Measurements from ENCODE around the gene STIM1. TPM values are rescaled to one million over a fixed set of nuclear protein-coding genes. Genes with fewer than 3 reads are reported as not detected.

STIM1 gene
- total RNA-seq, 2 experiments from 2014 or later = 111 to 113 TPM

DNA sequence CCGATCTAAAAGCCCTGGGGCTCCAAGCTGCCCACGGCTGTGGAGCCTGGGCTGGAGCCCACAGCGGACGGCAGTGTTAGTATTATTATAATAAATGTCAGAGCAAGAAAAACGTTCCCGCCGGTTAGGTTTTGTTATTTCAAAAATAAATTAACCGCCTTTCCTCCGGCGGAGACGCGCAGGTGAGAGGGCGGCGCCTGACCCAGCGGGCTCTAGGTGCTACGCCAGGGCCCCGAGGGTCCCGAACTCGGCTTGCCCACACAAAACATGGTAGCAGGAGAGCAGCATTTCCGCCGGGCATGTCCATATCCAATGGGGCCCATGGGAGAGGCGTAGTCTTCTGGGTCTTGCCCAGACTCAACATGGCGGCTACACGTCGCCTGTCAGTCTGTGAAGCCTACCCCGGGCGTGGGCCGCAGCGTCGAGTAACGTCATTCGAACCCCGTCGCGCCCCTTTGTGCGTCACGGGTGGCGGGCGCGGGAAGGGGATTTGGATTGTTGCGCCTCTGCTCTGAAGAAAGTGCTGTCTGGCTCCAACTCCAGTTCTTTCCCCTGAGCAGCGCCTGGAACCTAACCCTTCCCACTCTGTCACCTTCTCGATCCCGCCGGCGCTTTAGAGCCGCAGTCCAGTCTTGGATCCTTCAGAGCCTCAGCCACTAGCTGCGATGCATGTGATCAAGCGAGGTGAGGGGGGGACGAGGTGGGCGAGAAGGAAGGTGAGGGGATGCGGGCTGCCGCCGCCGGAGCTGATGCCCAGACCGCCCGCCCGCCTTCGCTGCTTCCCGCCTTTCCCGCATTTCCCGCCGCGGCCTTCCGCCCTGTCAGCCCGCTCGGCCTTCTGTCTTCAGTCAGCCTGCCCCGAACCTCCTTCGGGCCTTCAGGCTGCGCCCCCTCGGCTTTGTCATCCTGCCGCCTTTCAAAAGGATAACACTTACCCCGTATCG lies 239.2 kb downstream of the STIM1 start, which contains the start of gene RRM1:
Gene RRM1 (plus strand): TSS at position 452 of the 944 bp plus-strand sequence. CDS start 214 bp downstream, at position 666.
- Mint-ChIP-seq H3K9me3 (no peaks in the 10 kb centered on the region), H3K4me1 (peaks cover 79% of the 10 kb centered on the region), H3K36me3 (ENCODE audit: low read depth) (peaks cover 70% of the 10 kb centered on the region), H3K27me3 (no peaks in the 10 kb centered on the region), H3K27ac (peak within 1 kb of the TSS; percentile 97), H3K4me3 (peak within 1 kb of the TSS; percentile 99)
- ChIA-PET POLR2A (interaction anchor here (0.6 to 6.5 kb wide), 17 partner anchors 9 to 258 kb away, joined by 3 to 79 read pairs (median 4); partner anchors contain the start of genes RHOG and STIM1), CTCF (interaction anchor here (0.8 to 4.2 kb wide), 6 partner anchors 11 to 258 kb away, joined by 3 to 19 read pairs (median 4); partner anchors contain the start of genes RHOG and STIM1)
- DNase-seq = peak; percentile 94

DNA sequence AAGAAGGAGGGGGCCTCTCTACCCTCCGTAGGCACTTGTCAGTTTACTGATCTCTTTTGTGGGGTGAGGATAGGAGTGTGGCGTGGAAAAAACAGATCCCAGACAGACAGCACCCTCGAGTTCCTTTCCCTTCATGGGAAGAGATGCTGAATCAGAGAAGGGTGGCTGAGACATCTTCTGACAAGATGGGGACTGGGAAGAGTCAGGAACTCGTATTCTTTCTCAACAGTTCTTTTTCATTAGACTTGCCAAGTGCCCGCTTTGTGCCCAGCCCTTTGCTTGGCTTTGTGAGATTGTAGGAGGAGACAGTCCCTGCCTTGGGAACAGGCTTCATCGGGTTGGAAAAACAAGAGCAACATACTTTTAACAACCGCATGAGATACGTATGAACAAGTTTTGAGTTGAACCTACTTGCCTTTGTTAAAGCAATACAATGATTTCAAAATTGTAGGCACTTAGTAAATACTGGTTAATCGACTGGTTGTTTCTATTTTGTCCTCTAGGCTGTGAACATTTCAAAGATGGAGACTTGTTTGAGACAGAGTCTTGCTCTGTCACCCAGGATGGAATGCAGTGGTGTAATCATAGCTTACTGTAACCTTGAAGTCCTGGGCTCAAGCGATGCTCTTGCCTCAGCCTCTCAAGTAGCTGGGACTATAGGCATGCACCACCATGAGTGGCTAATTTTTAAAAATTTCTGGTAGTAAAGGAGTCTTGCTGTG lies 240.2 kb downstream of the STIM1 start:
- peak overlapping the region; percentile 99 for H3K4me3 Mint-ChIP-seq
- peak overlapping the region; percentile 97 for H3K27ac Mint-ChIP-seq
- no peaks in the 10 kb centered on the region for H3K27me3 Mint-ChIP-seq
- H3K36me3 Mint-ChIP-seq (ENCODE audit: low read depth) = peaks cover 71% of the 10 kb centered on the region
- POLR2A ChIA-PET = interaction anchor here (0.6 to 6.5 kb wide), 16 partner anchors 9 to 259 kb away, joined by 3 to 79 read pairs (median 4); partner anchors contain the start of genes RHOG and STIM1
- DNase-seq = no peak
- peaks cover 78% of the 10 kb centered on the region for H3K4me1 Mint-ChIP-seq
- no peaks in the 10 kb centered on the region for H3K9me3 Mint-ChIP-seq
- CTCF ChIA-PET = interaction anchor here (0.8 to 4.2 kb wide), 6 partner anchors 9 to 259 kb away, joined by 3 to 19 read pairs (median 4); partner anchors contain the start of genes RHOG and STIM1

DNA sequence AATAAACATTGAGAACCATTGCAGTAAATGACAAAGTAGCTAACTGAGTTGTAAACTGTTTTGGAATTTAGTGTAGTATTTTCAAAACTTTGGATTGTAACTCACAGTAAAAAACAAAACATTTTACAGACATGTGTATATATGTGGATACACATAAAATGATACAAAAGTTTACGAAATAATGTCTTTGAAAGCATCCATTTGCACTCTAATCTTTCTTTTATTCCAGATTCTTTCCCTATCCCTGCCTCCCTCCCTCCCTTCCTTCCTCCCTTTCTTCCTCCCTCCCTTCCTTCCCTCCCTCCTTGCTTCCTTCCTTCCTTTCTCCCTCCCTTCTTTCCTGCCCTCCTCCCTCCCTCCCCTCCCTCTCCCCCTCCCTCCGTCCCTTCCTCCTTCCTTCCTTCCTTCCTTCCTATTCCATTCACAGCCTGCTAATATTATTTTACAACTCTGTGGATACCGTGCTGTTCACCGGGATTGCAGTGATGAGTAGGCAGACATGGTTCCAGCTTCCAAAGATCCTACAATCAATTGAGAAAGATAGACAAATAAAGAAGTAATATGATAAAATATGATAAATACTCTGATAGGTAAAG lies 242.7 kb downstream of the STIM1 start:
- no peak for DNase-seq
- CTCF ChIA-PET = interaction anchor here (0.6 to 4.2 kb wide), 5 partner anchors 12 to 306 kb away, joined by 4 to 19 read pairs (median 7); partner anchors contain the start of gene STIM1
- H3K4me3 Mint-ChIP-seq = no peak overlapping the region
- H3K27ac Mint-ChIP-seq = no peak overlapping the region
- H3K36me3 Mint-ChIP-seq (ENCODE audit: low read depth) = peaks cover 72% of the 10 kb centered on the region
- POLR2A ChIA-PET = interaction anchor here (1.2 to 5.2 kb wide), 5 partner anchors 12 to 257 kb away, joined by 3 to 26 read pairs (median 5); partner anchors contain the start of gene RHOG
- peaks cover 70% of the 10 kb centered on the region for H3K4me1 Mint-ChIP-seq
- H3K27me3 Mint-ChIP-seq = no peaks in the 10 kb centered on the region
- no peaks in the 10 kb centered on the region for H3K9me3 Mint-ChIP-seq

- DNase-seq = no peak
- POLR2A ChIA-PET = interaction anchor here (0.6 to 1.4 kb wide), 3 partner anchors 12 to 408 kb away, joined by 3 to 4 read pairs (median 3); partner anchors contain the start of gene STIM1
- no peaks in the 10 kb centered on the region for H3K27me3 Mint-ChIP-seq
- no peak overlapping the region for H3K27ac Mint-ChIP-seq
- CTCF ChIA-PET = no interaction called here
- peaks cover 77% of the 10 kb centered on the region for H3K36me3 Mint-ChIP-seq (ENCODE audit: low read depth)
- no peak overlapping the region for H3K4me3 Mint-ChIP-seq
- H3K4me1 Mint-ChIP-seq = peaks cover 56% of the 10 kb centered on the region
- H3K9me3 Mint-ChIP-seq = no peaks in the 10 kb centered on the region
These were observed 247.2 kb downstream of the STIM1 start for GRCh38 chr11:4102711-4103110.

DNA sequence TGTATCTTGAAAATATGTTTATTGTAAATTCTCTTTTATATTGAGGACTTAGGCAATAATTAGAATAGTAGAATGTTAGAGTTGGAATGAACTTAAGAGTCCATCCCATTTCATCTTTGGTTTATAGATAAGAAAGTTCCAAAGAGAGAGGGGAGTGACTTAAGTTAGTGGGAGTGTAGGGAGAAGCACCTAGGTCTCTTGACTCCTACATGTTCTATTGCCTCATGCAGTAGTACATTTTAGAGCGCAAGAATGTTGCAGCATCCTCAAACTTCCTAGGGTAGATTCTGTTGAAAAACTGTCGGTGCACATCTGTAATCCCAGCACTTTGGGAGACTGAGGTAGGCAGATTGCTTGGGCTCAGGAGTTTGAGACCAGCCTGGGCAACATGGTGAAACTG lies 247.8 kb downstream of the STIM1 start:
- POLR2A ChIA-PET = interaction anchor here (0.6 to 1.4 kb wide), 3 partner anchors 11 to 408 kb away, joined by 3 to 4 read pairs (median 3); partner anchors contain the start of gene STIM1
- CTCF ChIA-PET = no interaction called here
- Mint-ChIP-seq H3K9me3 (no peaks in the 10 kb centered on the region), H3K4me3 (no peak overlapping the region), H3K27ac (no peak overlapping the region), H3K27me3 (no peaks in the 10 kb centered on the region), H3K4me1 (peaks cover 52% of the 10 kb centered on the region), H3K36me3 (ENCODE audit: low read depth) (peaks cover 81% of the 10 kb centered on the region)
- DNase-seq = no peak

GRCh38 chr11:4105916-4106315 lies 250.5 kb downstream of the STIM1 start:
- no peaks in the 10 kb centered on the region for H3K9me3 Mint-ChIP-seq
- POLR2A ChIA-PET = interaction anchor here (2.0 kb wide), 1 partner anchor 10 kb away, joined by 13 read pairs; no protein-coding TSS in a partner anchor

GRCh38 chr11:4111834-4112233 lies 256.4 kb downstream of the STIM1 start:
- H3K9me3 Mint-ChIP-seq = no peaks in the 10 kb centered on the region
- H3K27ac Mint-ChIP-seq = no peak overlapping the region
- ChIA-PET CTCF (interaction anchor here (2.0 kb wide), 1 partner anchor 39 kb away, joined by 5 read pairs; no protein-coding TSS in a partner anchor), POLR2A (no interaction called here)
- H3K4me3 Mint-ChIP-seq = no peak overlapping the region
- peaks cover 7% of the 10 kb centered on the region for H3K4me1 Mint-ChIP-seq
- H3K27me3 Mint-ChIP-seq = no peaks in the 10 kb centered on the region
- H3K36me3 Mint-ChIP-seq (ENCODE audit: low read depth) = peaks cover 69% of the 10 kb centered on the region
- DNase-seq = no peak

More at GRCh38 chr11:4105916-4106315, 250.5 kb downstream of the STIM1 start:
- Mint-ChIP-seq H3K27ac (no peak overlapping the region), H3K4me3 (no peak overlapping the region), H3K27me3 (no peaks in the 10 kb centered on the region), H3K36me3 (ENCODE audit: low read depth) (peaks cover 71% of the 10 kb centered on the region), H3K4me1 (peaks cover 28% of the 10 kb centered on the region)
- CTCF ChIA-PET = interaction anchor here (0.6 to 1.0 kb wide), 2 partner anchors 257 to 265 kb away, joined by 3 to 5 read pairs; no protein-coding TSS in a partner anchor
- no peak for DNase-seq

DNA sequence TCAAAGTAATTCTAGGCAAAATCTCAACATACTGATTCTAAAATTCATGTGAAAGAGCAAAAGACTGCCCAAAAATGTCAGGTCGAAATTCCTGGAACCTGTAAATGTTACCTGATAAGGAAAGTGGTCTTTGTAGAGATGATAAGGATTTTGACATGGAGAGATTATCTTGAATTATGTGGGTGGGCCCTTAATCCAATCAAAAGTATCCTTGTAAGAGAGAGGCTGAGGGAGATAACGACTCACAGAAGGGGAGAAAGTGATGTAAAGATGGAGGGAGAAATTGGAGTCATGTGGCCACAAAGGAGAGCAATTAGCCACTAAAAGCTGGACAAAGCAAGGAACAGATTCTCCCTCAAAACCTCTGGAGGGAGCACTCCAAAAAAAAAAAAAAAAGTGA lies 259.7 kb downstream of the STIM1 start:
- Mint-ChIP-seq H3K27me3 (no peaks in the 10 kb centered on the region), H3K27ac (no peak overlapping the region), H3K4me3 (no peak overlapping the region), H3K4me1 (peaks cover 16% of the 10 kb centered on the region), H3K36me3 (ENCODE audit: low read depth) (peaks cover 67% of the 10 kb centered on the region), H3K9me3 (no peaks in the 10 kb centered on the region)
- POLR2A ChIA-PET = interaction anchor here (1.3 kb wide), 1 partner anchor 12 kb away, joined by 3 read pairs; no protein-coding TSS in a partner anchor
- no peak for DNase-seq
- CTCF ChIA-PET = no interaction called here

- CTCF ChIA-PET = interaction anchor here (0.7 to 1.4 kb wide), 2 partner anchors 263 to 367 kb away, joined by 4 read pairs; no protein-coding TSS in a partner anchor
- POLR2A ChIA-PET = interaction anchor here (0.7 to 1.0 kb wide), 2 partner anchors 25 to 40 kb away, joined by 3 read pairs; no protein-coding TSS in a partner anchor
- no peaks in the 10 kb centered on the region for H3K9me3 Mint-ChIP-seq
- no peak overlapping the region for H3K4me3 Mint-ChIP-seq
- H3K4me1 Mint-ChIP-seq = peaks cover 18% of the 10 kb centered on the region
- DNase-seq = no peak
- H3K36me3 Mint-ChIP-seq (ENCODE audit: low read depth) = peaks cover 68% of the 10 kb centered on the region
- H3K27ac Mint-ChIP-seq = peak overlapping the region; percentile 59
- H3K27me3 Mint-ChIP-seq = no peaks in the 10 kb centered on the region
These were observed 262.6 kb downstream of the STIM1 start for GRCh38 chr11:4118107-4118506.

- Mint-ChIP-seq H3K36me3 (ENCODE audit: low read depth) (peaks cover 87% of the 10 kb centered on the region), H3K9me3 (no peaks in the 10 kb centered on the region), H3K27ac (no peak overlapping the region), H3K4me1 (peaks cover 3% of the 10 kb centered on the region), H3K27me3 (no peaks in the 10 kb centered on the region), H3K4me3 (no peak overlapping the region)
- ChIA-PET POLR2A (no interaction called here), CTCF (interaction anchor here (0.7 kb wide), 1 partner anchor 12 kb away, joined by 3 read pairs; no protein-coding TSS in a partner anchor)
- no peak for DNase-seq
These were observed 267.8 kb downstream of the STIM1 start for GRCh38 chr11:4123218-4123617.

GRCh38 chr11:4125141-4125540 lies 269.7 kb downstream of the STIM1 start:
- H3K36me3 Mint-ChIP-seq (ENCODE audit: low read depth) = peaks cover 81% of the 10 kb centered on the region
- no peak overlapping the region for H3K27ac Mint-ChIP-seq
- POLR2A ChIA-PET = no interaction called here
- no peak overlapping the region for H3K4me3 Mint-ChIP-seq
- H3K9me3 Mint-ChIP-seq = no peaks in the 10 kb centered on the region
- no peaks in the 10 kb centered on the region for H3K27me3 Mint-ChIP-seq
- DNase-seq = no peak
- peaks cover 2% of the 10 kb centered on the region for H3K4me1 Mint-ChIP-seq
- CTCF ChIA-PET = no interaction called here

GRCh38 chr11:4127357-4127756 lies 271.9 kb downstream of the STIM1 start:
- POLR2A ChIA-PET = no interaction called here
- no peaks in the 10 kb centered on the region for H3K4me1 Mint-ChIP-seq
- peaks cover 77% of the 10 kb centered on the region for H3K36me3 Mint-ChIP-seq (ENCODE audit: low read depth)
- no peak overlapping the region for H3K4me3 Mint-ChIP-seq
- H3K27me3 Mint-ChIP-seq = no peaks in the 10 kb centered on the region
- CTCF ChIA-PET = no interaction called here
- no peak for DNase-seq
- no peak overlapping the region for H3K27ac Mint-ChIP-seq
- H3K9me3 Mint-ChIP-seq = no peaks in the 10 kb centered on the region

Data from activated CD4-positive, alpha-beta memory T cell treated with anti-CD3 and anti-CD28 coated beads, Interleukin-2, amount 10 ng/mL, durations not matched to agents 7 days and 5 days (primary cell).